Neuronal stem cell (in vitro differentiated cells): ENCODE results near the gene ELF3.

Source experiments
- DNase-seq: peaks from one replicate; pipeline ENCODE4 v3.0.0-alpha.2; 2013; ENCODE audit warnings: low spot score
- H2AFZ ChIP-seq: one replicate; pipeline ENCODE4 v1.6.1; 2013; ENCODE audit warnings: mild to moderate bottlenecking, low read length, inconsistent platforms
- H2AK5ac ChIP-seq: 2 replicates; pipeline ENCODE4 v1.6.1; 2013; ENCODE audit warnings: low read depth, mild to moderate bottlenecking, inconsistent platforms, low read length, moderate library complexity, mixed read lengths
- H2BK120ac ChIP-seq: 2 replicates; pipeline ENCODE4 v1.6.1; 2013; ENCODE audit warnings: low read depth, mild to moderate bottlenecking, inconsistent platforms, low read length, moderate library complexity, mixed read lengths
- H2BK12ac ChIP-seq: one replicate; pipeline ENCODE4 v1.6.1; 2013; ENCODE audit warnings: low read length, inconsistent platforms
- H2BK15ac ChIP-seq: 2 replicates; pipeline ENCODE4 v1.6.1; 2013; ENCODE audit warnings: mild to moderate bottlenecking, low read length, inconsistent platforms, mixed read lengths
- H2BK5ac ChIP-seq: one replicate; pipeline ENCODE4 v1.6.1; 2013; ENCODE audit warnings: inconsistent platforms, mild to moderate bottlenecking, low read length, moderate library complexity
- H3K14ac ChIP-seq: one replicate; pipeline ENCODE4 v1.6.1; 2013; ENCODE audit warnings: low read length, inconsistent platforms
- H3K18ac ChIP-seq: 2 replicates; pipeline ENCODE4 v1.6.1; 2013; ENCODE audit warnings: low read length, inconsistent platforms
- H3K23ac ChIP-seq: 2 replicates; pipeline ENCODE4 v1.6.1; 2013; ENCODE audit warnings: low read depth, mild to moderate bottlenecking, mixed read lengths, low read length, inconsistent platforms; ENCODE audit not compliant: poor library complexity
- H3K27ac ChIP-seq: replicated peaks from 3 replicates; pipeline ENCODE4 v1.5.1; 2013; ENCODE audit warnings: low read length, inconsistent platforms
- H3K27me3 ChIP-seq, 3 experiments: 2 replicates each; pipeline ENCODE4 v1.6.1; 2013; ENCODE audit warnings: low read length in 3 of 3, mild to moderate bottlenecking in 2 of 3, inconsistent platforms in 1 of 3, low read depth in 1 of 3, mixed read lengths in 1 of 3, moderate library complexity in 1 of 3; ENCODE audit not compliant: control insufficient read depth in 3 of 3, insufficient read depth in 3 of 3
- H3K36me3 ChIP-seq, 2 donors: replicated peaks in 1 of 2; 2 replicates each; pipeline ENCODE4 v1.6.1; 2013; ENCODE audit warnings: low read length in 2 of 2; ENCODE audit not compliant: control insufficient read depth in 2 of 2, insufficient read depth in 2 of 2
- H3K4ac ChIP-seq: 2 replicates; pipeline ENCODE4 v1.6.1; 2013; ENCODE audit warnings: inconsistent platforms, mild to moderate bottlenecking, low read length, moderate library complexity
- H3K4me1 ChIP-seq, 2 donors: 1 replicate in 1 of 2; 2 replicates in 1 of 2; pipeline ENCODE4 v1.6.1; 2013; ENCODE audit warnings: low read length in 2 of 2, low read depth in 1 of 2; ENCODE audit not compliant: control insufficient read depth in 2 of 2, insufficient read depth in 1 of 2
- H3K4me2 ChIP-seq: one replicate; pipeline ENCODE4 v1.6.1; 2013; ENCODE audit warnings: mild to moderate bottlenecking, low read length, inconsistent platforms; ENCODE audit not compliant: insufficient read depth, poor library complexity, severe bottlenecking
- H3K4me3 ChIP-seq, 2 donors: 2 replicates each; pipeline ENCODE4 v1.5.1; 2013; ENCODE audit warnings: low read length in 2 of 2, mild to moderate bottlenecking in 2 of 2, inconsistent platforms in 1 of 2, moderate library complexity in 1 of 2
- H3K79me1 ChIP-seq: one replicate; pipeline ENCODE4 v1.6.1; 2013; ENCODE audit warnings: low read depth, mild to moderate bottlenecking, inconsistent platforms, low read length, moderate library complexity
- H3K9ac ChIP-seq: one replicate; pipeline ENCODE4 v1.6.1; 2013; ENCODE audit warnings: mild to moderate bottlenecking, low read depth, low read length, inconsistent platforms; ENCODE audit not compliant: poor library complexity
- H3K9me3 ChIP-seq, 2 donors: replicated peaks in 1 of 2; 2 replicates each; pipeline versions ENCODE3 to v1.6.1; 2013; ENCODE audit warnings: low read length in 2 of 2, mild to moderate bottlenecking in 2 of 2, inconsistent platforms in 1 of 2, low read depth in 1 of 2, mixed read lengths in 1 of 2, moderate library complexity in 1 of 2; ENCODE audit not compliant: control insufficient read depth in 2 of 2, insufficient read depth in 1 of 2
- H4K8ac ChIP-seq: one replicate; pipeline ENCODE4 v1.6.1; 2013; ENCODE audit warnings: low read depth, mild to moderate bottlenecking, inconsistent platforms, low read length, moderate library complexity
- H4K91ac ChIP-seq: one replicate; pipeline ENCODE4 v1.6.1; 2013; ENCODE audit warnings: low read length, low read depth, mild to moderate bottlenecking, inconsistent platforms; ENCODE audit not compliant: poor library complexity
- WGBS, 2 donors: extraction: QIAGEN DNeasy Blood & Tissue Kit; methylation state at CpG; one replicate each; pipeline ENCODE4 v1.1.7; 2013; ENCODE audit warnings: missing lambda C conversion rate in 2 of 2, mixed read lengths in 1 of 2; ENCODE audit not compliant: insufficient read length in 2 of 2, insufficient replicate concordance in 1 of 2; ENCODE audit errors: extremely low coverage in 2 of 2; 5-methylcytosine and 5-hydroxymethylcytosine counted together

ELF3 gene

DNA sequence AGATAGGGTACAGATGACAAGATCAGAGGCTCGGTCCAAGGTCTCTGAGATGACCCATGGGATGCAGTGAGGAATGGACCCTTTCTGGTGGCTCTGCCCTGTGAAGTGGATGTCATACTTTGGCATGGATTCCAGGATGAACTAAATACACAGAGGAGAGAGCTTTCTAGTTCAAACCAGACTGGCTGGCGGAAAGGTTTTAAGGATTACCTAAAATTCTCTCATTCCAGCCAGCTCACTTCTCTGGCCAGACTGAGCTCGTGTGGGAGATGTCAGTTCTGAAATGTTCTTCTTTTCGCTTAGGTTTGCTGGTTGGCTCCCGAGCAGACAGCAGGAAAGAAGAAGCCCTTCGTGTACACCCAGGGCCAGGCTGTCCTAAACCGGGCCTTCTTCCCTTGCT, 21.8 kb upstream of the ELF3 start:
- Histone ChIP-seq H3K4me2 (no peak overlapping the region), H2BK5ac (no peak overlapping the region), H2BK120ac (no peak overlapping the region), H3K18ac (no peak overlapping the region), H2AK5ac (no peak overlapping the region), H3K4me3 (no peak overlapping the region), H4K91ac (no peak overlapping the region), H3K27ac (no peak overlapping the region), H3K36me3 (peaks cover 14 to 56% of the 10 kb centered on the region in 2 donors), H3K4ac (no peak overlapping the region), H2BK12ac (no peak overlapping the region), H3K79me1 (no peaks in the 10 kb centered on the region), H3K4me1 (peaks cover 0 to 2% of the 10 kb centered on the region in 2 donors), H4K8ac (no peak overlapping the region), H3K23ac (no peak overlapping the region), H2AFZ (no peak overlapping the region), H3K27me3 (no peaks in the 10 kb centered on the region), H2BK15ac (no peak overlapping the region), H3K14ac (no peak overlapping the region), H3K9me3 (no peaks in the 10 kb centered on the region), H3K9ac (no peak overlapping the region)
- WGBS, 2 donors = no CpG with 5 or more reads among the region's 7 CpGs
- no peak for DNase-seq

DNA sequence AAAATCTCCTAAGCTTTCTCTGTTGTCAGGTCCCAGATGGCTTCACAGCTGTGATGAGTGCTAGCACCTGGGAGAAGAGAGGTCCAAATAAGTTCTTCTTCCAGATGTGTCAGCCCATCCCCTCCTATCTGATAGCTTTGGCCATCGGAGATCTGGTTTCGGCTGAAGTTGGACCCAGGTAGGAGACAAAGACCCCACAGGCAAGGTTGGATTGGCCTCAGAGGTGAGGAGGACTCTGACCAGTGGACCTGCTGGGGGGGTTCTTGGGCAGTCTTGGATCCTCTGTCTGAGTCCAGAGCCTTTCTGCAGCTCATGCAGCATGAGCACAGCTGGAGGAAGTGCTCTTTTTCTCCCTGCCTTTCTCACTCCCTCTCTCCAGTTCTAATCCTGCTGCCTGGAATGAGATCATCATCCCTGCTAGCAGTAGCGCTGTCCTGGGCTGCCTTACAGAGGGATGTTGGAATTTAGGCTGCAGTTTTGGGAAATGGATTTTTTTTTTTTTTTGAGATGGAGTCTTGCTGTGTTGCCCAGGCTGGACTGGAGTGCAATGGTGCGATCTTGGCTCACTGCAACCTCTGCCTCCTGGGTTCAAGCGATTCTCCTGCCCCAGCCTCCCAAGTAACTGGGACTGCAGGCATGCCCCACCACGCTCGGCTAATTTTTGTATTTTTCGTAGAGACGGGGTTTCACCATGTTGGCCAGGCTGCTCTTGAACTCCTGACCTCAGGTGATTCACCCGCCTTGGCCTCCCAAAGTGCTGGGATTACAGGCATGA, 20.8 kb upstream of the ELF3 start:
- H3K36me3 ChIP-seq = peaks cover 16 to 65% of the 10 kb centered on the region in 2 donors

DNA sequence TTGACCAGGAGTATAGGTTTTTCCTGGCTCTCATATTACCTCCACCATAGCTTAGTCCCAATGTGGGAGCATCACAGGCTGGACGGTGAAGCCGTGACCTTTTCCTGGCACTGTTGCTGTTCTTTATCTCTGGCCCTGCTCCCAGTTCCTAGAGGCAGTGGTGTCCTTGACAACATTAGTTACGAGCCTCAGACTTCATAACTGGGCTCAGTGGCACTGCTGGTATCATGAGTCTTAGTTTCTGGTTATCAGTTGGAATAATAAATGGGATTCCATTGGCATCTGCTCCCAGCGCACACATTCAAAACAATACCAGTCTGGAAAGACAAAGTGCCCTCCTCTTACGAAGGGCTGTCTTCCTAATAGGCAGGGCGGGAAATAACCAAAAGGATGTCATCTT, 20.0 kb upstream of the ELF3 start:
- H4K8ac ChIP-seq = no peak overlapping the region
- no peak overlapping the region for H3K4ac ChIP-seq
- no peak overlapping the region for H2AK5ac ChIP-seq
- H2BK15ac ChIP-seq = no peak overlapping the region
- no peak for DNase-seq
- H2BK12ac ChIP-seq = no peak overlapping the region
- no peak overlapping the region for H3K23ac ChIP-seq
- H3K4me3 ChIP-seq = no peak overlapping the region
- no peak overlapping the region for H3K14ac ChIP-seq
- H3K4me1 ChIP-seq = peaks cover 0 to 2% of the 10 kb centered on the region in 2 donors
- H3K4me2 ChIP-seq = no peak overlapping the region
- H3K18ac ChIP-seq = no peak overlapping the region
- H3K9me3 ChIP-seq = no peaks in the 10 kb centered on the region
- no peak overlapping the region for H3K27ac ChIP-seq
- H4K91ac ChIP-seq = no peak overlapping the region
- no CpG with 5 or more reads among the region's 6 CpGs for WGBS, 2 donors
- no peaks in the 10 kb centered on the region for H3K79me1 ChIP-seq
- no peak overlapping the region for H2BK5ac ChIP-seq
- H3K27me3 ChIP-seq = no peaks in the 10 kb centered on the region
- H3K36me3 ChIP-seq = peaks cover 16 to 74% of the 10 kb centered on the region in 2 donors
- H3K9ac ChIP-seq = no peak overlapping the region
- no peak overlapping the region for H2BK120ac ChIP-seq
- H2AFZ ChIP-seq = no peak overlapping the region

More for the DNA sequence above, 20.8 kb upstream of the ELF3 start:
- H3K9me3 ChIP-seq = no peaks in the 10 kb centered on the region
- H4K8ac ChIP-seq = no peak overlapping the region
- no peak overlapping the region for H2AK5ac ChIP-seq
- no peak overlapping the region for H3K9ac ChIP-seq
- no peak overlapping the region for H3K4me3 ChIP-seq
- H2BK12ac ChIP-seq = no peak overlapping the region
- H2BK120ac ChIP-seq = no peak overlapping the region
- H3K79me1 ChIP-seq = no peaks in the 10 kb centered on the region
- H3K4ac ChIP-seq = no peak overlapping the region
- H3K4me2 ChIP-seq = no peak overlapping the region
- H3K27ac ChIP-seq = no peak overlapping the region
- no peak overlapping the region for H2AFZ ChIP-seq
- H3K27me3 ChIP-seq = no peaks in the 10 kb centered on the region
- whole genome bisulfite sequencing, 2 donors = no CpG with 5 or more reads among the region's 10 CpGs
- H3K18ac ChIP-seq = no peak overlapping the region
- H3K23ac ChIP-seq = no peak overlapping the region
- no peak overlapping the region for H2BK5ac ChIP-seq
- no peak for DNase-seq
- no peak overlapping the region for H2BK15ac ChIP-seq
- peaks cover 0 to 2% of the 10 kb centered on the region in 2 donors for H3K4me1 ChIP-seq
- H3K14ac ChIP-seq = no peak overlapping the region
- no peak overlapping the region for H4K91ac ChIP-seq

DNA sequence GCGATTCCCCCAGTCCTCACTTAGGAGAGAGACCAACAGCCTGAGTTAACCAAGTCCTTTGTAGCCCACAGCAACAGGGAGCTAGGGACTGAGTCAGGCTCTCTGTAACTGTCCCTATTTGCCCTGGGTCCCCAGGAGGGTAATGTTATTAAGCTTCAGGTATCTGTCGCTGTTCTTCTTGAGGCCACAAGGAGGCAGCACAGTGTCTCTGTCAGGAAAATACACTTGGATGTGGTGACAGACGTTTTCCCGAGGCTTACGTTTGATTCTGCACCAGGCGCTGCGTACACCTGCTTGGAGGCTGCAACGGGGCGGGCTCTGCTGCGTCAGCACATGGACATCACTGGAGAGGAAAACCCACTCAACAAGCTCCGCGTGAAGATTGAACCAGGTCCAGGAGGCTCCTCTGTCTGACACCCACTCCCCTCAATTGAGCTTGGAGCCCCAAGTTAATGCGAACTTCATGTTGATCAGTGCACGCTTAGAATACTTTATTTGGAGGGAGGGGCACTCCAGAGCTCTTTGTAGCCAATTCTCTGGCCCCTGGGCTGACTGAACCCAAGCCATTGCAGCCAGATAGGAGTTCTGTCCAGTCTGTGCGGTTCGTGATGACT, 10.7 kb upstream of the ELF3 start:
- Histone ChIP-seq H3K18ac (no peak overlapping the region), H2BK5ac (no peak overlapping the region), H3K4me3 (no peak overlapping the region), H3K14ac (no peak overlapping the region), H3K36me3 (peaks cover 44 to 83% of the 10 kb centered on the region in 2 donors), H3K27me3 (no peaks in the 10 kb centered on the region), H3K27ac (no peak overlapping the region), H4K8ac (no peak overlapping the region), H2AFZ (no peak overlapping the region), H3K4me1 (peaks cover 0 to 3% of the 10 kb centered on the region in 2 donors), H3K9ac (no peak overlapping the region), H3K23ac (no peak overlapping the region), H3K79me1 (no peaks in the 10 kb centered on the region), H2BK120ac (no peak overlapping the region), H3K4me2 (no peak overlapping the region), H2BK15ac (no peak overlapping the region), H3K9me3 (no peaks in the 10 kb centered on the region), H2AK5ac (no peak overlapping the region), H2BK12ac (no peak overlapping the region), H3K4ac (no peak overlapping the region), H4K91ac (no peak overlapping the region)
- no peak for DNase-seq
- WGBS, 2 donors = no CpG with 5 or more reads among the region's 16 CpGs
